ENCODE measurements around the gene CDX1. TPM values are rescaled to one million over a fixed set of nuclear protein-coding genes. Genes with fewer than 3 reads are reported as not detected.

Gene CDX1
- 0.29 TPM for total RNA-seq

DNA sequence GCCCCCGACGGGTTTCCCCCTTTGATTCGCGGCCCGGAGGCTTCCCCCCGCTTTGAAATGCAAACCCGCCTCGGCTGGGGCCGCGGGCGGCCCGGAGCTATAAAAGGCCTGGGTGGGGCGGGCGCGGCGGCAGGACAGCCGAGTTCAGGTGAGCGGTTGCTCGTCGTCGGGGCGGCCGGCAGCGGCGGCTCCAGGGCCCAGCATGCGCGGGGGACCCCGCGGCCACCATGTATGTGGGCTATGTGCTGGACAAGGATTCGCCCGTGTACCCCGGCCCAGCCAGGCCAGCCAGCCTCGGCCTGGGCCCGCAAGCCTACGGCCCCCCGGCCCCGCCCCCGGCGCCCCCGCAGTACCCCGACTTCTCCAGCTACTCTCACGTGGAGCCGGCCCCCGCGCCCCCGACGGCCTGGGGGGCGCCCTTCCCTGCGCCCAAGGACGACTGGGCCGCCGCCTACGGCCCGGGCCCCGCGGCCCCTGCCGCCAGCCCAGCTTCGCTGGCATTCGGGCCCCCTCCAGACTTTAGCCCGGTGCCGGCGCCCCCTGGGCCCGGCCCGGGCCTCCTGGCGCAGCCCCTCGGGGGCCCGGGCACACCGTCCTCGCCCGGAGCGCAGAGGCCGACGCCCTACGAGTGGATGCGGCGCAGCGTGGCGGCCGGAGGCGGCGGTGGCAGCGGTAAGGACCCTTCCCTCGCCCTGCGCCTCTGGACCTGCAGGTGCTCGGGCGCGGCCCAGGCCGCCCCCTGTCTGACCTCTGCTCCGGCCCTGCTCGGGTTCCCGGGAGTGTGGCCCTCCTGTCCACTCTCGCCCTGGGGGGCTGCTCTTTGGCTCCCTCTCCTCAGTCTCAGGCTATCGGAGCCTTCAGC is at the start of gene CDX1:
Gene CDX1 (plus strand): TSS at position 129 of the 862 bp plus-strand sequence. CDS start 99 bp downstream, at position 228.
- no peak for DNase-seq (ENCODE audit: low spot score)

DNA sequence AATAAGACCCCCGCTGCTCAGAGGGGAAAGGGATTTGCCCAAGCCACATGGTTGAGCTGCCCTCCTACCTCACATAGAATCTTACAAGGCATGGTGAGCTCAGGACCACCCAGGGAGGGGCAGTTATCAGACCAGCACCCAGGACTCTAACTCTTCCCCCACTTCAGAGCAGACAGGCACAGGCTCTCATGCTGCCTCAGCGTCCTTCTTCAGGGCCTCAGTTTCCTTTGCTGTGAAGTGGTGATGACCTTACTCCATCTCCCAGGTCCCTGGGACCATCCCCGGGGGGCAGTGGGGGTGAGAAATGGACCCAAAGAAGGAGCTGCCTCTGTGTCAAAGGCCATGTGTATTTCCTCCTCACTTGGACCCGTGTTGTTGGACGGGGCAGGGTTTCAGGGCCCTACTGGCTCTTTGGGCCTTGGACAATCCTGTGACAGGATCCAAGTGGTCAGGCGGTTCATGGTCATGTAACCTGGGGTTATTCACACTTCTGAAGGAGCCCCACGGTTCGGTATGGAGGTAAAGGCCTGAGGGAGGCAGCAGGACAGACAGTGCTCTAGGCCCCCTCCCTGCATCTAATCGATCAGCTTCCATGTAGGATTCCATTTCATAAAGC is 48.5 kb upstream of the CDX1 start:
- no peak for DNase-seq (ENCODE audit: low spot score)

DNA sequence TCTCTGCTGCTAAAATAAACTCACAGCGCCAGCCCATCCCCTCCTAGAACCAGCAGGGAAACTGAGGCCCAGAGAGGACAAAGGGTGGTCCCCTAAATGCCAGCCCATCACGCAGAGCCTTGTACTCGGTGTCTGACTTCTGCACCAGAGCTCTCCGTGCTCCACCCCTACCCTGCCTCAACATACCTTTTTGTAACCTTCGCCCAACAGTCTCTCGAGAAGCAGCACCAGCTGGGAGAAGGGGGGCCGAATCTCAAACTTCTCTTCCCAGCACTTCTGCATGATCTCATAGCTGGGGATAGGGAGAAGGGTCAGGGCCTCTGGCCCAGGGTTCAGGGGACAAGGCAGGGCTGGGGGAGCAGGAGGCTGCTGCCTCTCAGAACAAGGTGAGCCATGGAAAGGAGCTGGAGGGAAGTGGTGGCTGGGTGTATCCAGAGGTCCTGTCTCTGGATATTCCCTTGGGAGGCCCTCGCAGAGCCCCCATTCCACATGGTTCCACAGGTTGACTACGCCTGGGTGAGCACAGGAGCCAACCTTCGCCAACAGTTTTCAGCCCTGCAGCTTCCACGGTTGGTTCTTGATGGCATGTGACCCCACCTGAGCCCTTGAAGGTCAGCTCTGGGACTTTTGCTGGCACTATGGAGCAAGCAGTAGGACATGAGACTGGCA is 47.9 kb upstream of the CDX1 start:
- DNase-seq (ENCODE audit: low spot score), result no peak

GRCh38 chr5:150119421-150120061 is 47.0 kb upstream of the CDX1 start:
- no peak for DNase-seq (ENCODE audit: low spot score)

- no peak for DNase-seq (ENCODE audit: low spot score)
Observed at GRCh38 chr5:150120062-150120441, 46.5 kb upstream of the CDX1 start.

- DNase-seq (ENCODE audit: low spot score), result no peak
Observed at GRCh38 chr5:150120617-150121447, 45.7 kb upstream of the CDX1 start.

GRCh38 chr5:150121448-150122157 is 45.0 kb upstream of the CDX1 start:
- no peak for DNase-seq (ENCODE audit: low spot score)

GRCh38 chr5:150122158-150122510 is 44.4 kb upstream of the CDX1 start:
- DNase-seq (ENCODE audit: low spot score), result no peak

DNA sequence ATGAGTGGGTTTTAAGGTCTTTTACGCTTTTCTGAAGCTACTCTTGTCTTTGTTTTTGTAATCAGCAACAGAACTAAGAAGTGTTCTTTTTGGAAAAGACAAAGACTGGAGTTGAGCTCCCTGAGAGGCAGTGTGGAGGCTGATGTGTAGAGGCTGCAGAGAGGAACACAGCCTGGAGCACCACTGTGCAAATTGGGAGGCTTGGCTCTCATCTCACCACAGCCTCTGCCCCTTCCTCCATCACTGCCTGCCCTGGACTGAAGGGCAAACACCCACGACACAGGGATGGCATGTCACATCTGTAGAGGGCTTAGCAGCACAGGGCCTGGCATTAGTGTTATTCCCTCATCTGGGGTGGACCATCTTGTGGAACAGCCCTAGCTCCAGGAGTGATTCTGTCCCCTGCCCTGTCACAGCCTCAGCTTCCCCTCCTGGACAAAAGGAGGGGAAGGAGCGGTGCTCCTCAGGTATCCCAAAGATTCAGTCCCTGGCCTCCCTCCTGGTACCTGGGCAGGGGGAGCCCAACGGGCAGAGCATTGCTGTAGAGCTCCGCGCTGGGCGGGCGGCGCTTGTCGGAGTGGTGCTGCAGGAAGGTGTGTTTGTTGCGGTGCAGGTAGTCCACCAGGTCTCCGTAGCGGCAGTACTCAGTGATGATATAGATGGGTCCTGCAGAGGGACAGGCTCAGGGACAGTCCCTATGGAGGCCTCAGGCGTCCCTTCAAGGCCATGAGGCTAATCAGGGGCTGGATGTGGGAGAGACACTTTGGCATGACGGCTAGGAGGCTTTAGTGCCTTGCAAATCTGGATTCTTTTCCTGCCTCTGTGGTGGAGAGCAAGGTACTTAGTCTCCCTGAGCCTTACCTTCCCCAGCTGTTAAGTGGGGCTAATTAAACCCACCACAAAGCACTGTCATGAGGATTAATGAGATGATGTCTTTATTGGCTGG is 43.8 kb upstream of the CDX1 start:
- no peak for DNase-seq (ENCODE audit: low spot score)

GRCh38 chr5:150123542-150123941 is 43.0 kb upstream of the CDX1 start:
- no peak for DNase-seq (ENCODE audit: low spot score)

DNA sequence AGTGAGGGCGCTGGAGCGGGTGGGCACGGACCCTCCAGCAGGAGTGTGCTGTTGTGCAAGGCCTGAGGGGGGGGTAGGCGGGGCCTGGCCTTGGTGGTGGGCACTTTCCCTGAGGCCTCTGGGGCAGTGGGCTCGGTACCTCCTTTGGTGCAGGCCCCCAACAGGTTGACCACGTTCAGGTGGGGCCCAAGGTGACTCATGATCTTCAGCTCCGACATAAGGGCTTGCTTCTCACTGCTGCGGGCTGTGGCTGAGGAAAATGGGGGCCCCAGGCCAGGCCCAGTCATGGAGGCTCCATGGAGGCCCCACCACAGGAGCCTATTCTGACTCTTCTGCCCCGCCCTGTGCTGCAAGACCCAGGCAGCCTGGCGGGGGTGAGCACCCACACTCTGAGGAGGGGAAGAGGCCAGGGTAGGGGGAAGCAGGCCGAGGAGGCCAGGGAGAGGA is 42.4 kb upstream of the CDX1 start:
- DNase-seq (ENCODE audit: low spot score), result no peak

DNA sequence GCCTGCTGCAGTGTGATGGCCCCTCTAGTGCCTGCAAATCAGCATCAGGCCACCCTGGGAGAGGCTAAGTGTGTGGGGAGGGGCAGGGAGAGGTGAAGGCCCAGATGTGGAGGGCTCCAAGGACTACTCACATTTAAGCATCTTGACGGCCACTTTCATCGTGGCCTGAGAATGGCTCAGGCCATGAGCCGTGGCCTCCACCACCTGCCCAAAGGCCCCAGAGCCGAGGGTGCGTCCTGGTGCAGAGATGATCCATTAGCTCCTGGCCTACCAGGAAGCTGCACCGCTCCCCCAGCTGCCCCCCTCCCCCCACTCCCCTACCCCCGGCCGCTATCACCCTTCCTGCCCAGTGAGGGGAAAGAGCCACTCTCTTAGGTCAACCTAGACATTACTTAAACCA is 42.0 kb upstream of the CDX1 start:
- no peak for DNase-seq (ENCODE audit: low spot score)

- no peak for DNase-seq (ENCODE audit: low spot score)
Observed at GRCh38 chr5:150125334-150125733, 41.2 kb upstream of the CDX1 start.

DNA sequence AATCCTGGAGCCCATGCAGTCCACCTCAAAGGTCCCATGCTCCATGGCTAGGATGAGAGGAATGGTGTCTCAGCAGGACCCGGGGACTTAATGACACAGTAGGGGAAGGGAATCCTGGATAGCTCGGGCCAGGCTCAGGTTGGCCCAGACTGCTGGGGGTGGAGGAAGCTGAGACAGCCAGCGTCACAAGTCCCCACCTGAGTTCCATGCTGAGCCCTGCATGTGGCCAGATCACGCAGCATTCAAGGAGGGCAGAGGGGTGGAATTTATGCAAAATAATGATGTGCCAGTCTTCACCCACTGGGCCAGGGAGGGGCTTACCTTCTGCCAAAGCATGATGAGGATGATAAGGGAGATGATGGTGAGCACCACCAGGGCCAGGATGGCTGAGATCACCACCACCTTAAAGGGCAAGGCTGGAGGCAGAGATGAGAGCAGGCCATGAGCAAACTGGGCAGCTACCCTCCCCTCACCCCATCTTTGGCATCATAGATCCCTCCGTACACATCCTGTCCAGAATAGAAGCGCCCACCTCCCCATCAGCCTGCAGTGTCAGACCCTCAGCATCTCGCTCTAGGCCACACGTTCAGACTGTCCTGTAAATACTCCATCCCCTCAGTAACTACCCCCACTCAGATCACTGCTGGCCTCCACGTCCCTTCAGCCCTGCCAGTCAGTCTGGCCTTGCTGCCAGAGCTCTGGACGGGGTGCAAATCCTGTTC is 40.2 kb upstream of the CDX1 start:
- DNase-seq (ENCODE audit: low spot score), result no peak

DNA sequence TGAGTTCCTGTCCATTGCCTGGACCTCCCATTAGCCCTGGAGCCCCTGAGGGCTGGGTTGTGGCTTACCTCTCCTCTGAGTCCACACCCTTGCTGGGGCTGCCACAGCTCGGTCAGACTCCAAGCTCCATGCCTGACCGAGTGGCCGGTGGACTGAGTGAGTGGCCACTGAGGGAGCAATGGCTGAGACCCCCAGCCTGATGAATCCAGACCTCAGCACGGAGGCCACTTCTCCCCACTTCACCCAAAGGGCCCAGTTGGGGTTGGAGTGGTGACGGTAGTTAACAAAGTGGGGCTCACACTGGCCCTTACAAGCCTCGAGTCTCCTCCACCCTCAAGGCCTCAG is 39.7 kb upstream of the CDX1 start:
- DNase-seq (ENCODE audit: low spot score), result no peak

DNA sequence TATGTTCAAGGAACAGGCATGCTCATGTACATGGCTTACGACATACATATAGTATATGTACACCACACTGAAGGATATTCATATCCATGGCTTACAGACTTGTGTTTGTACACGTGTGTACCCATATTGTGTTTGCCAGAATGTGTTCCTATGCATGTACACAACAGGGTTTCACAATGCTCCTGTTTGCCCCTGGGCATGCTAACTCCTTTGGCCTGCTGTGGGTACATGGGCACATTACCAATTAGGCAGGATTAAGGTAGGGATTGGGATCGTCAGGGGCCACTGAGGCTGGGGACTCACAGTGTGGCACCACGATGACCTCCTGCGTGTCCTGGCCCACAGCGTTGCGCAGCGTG is 37.1 kb upstream of the CDX1 start:
- DNase-seq (ENCODE audit: low spot score), result no peak

- peak; percentile 72 for DNase-seq (ENCODE audit: low spot score)
Observed at GRCh38 chr5:150129813-150130492, 36.6 kb upstream of the CDX1 start.

DNA sequence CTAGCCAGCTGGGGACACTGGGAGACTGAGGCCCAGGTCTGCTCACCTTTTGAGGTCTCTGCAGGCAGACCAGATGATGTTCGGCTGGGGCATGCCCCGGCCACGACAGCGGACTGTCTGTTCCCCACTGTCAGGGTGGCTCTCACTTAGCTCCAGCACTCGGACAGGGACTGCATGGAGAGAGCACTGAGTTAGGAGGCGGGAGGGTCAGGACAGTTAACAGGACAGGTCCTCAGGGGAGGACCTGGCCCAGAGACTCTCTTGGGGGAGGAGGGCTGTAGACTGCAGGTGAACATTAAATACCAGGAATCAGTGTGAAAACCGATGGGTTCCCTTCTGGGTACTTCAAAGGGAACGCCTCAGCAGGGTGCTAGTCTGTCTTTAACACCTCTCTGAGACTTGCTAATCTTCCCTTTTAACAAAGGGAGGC is 36.1 kb upstream of the CDX1 start:
- DNase-seq (ENCODE audit: low spot score), result no peak

DNA sequence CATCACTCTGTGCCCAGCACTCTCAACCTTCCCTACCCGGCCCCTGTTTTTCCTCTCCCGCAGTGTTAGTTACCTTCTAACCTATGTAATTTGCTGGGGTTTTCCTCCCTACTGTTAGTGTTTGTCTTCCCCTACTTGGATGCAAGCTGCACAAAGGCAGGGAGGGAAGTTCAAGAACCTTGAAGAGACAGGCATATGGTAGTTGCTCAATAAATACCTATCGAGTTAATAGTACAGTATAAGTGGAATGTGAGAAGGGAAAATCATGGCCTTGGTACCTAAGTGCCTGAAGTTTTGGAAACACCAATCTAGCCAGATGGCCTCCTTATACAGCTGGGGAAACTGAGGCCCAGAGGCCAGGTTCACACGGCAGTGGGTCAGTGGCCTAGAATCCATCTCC is 35.1 kb upstream of the CDX1 start:
- DNase-seq (ENCODE audit: low spot score), result no peak

All from mucosa of gallbladder (tissue), 1 donor.